ENCODE data around the gene MASP1.

MASP1 gene

DNA sequence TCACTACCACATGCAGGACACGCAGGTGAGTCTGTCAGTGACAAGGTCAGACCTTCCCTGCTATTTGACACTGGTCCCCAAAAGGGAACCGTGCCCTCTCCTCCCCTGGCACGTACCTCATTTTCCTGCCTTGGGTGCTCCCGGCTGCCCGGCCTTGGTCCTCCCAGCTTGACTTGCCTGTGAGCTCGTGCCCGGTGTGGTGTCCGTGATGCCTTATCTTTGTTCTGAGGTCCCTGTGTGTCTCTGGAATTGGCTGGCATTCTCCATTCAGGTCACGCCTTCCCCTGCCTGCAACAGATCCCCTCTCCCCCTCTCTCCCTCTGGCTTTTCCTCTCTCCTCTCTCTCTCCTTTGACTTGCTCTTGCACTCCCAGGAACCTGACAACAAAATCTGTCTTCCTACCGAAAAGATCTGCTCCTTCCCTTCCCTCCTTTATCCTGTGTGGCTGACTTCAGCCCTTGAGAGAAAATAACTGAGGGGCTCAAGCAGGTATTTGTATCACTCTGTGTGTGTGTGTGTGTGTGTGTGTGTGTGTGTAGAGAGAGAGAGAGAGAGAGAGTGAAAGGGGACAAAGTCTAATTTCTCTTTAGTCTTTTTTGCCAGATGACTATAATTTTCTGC is at the start of gene MASP1:
Gene MASP1, minus strand, starts transcription at position 226 of the 621 bp plus-strand sequence. Its CDS starts 105 bp downstream, at position 121.
- DNase-seq: no peak

DNA sequence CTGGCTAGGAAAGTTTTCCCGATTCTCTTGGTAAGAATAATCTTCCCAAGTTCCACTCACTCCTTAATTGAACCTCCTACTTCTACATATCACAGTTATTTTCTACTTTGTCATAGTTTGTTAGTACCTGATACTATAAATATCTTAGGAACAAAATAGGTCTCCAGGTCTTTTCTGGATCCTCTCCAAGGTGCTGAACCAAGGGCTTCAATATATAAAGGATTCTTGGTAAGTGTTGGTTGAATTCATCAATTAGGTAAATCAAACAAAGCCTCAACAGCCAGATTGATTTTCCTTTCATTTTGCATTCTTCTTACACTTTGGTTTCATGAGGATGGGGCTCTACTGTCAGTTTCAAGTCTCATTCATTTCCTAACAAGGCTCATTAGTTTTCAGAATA is 49.0 kb upstream of the MASP1 start:
- no peak for DNase-seq

GRCh38 chr3:187336322-187336721 is 44.8 kb upstream of the MASP1 start:
- no peak for DNase-seq

GRCh38 chr3:187334904-187335303 is 43.4 kb upstream of the MASP1 start:
- DNase-seq: no peak

GRCh38 chr3:187328691-187329090 is 37.2 kb upstream of the MASP1 start:
- DNase-seq: no peak

DNA sequence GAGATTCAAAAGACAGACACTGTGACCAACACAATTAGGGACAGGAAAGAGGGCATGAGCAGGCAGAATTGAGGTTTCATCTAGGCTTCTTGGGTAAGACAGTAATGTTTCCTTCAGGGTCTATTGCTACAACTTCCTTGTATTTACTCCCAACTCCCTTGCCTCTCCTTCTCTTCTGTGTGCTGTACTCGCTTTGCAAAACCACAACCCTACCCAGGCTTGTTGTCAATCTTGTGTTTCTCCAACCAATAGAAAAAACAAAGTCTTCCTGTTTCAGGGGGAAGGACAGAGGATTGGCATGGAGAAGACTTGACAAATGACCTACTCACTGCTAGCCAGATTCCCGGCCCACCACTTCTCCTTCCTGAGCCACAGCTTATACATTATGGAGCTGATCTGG is 36.3 kb upstream of the MASP1 start:
- DNase-seq: no peak

DNA sequence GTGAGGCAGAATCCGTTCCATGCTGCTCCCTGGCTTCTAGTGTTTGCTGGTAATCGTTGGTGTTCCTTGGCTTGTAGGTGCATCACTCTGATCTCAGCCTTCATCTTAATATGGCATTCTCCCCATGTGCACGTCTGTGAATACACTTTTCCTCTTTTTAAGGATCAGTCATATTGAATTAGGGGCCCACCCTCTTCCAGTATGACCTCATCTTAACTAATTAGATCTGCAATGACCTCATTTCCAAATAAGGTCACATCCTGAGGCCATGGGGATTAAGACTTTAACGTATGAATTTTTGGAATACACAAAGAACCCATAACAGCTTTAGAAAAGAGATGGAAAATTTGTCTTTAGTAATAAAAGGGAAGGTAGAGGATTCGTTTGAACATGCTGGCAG is 34.1 kb upstream of the MASP1 start:
- no peak for DNase-seq

DNA sequence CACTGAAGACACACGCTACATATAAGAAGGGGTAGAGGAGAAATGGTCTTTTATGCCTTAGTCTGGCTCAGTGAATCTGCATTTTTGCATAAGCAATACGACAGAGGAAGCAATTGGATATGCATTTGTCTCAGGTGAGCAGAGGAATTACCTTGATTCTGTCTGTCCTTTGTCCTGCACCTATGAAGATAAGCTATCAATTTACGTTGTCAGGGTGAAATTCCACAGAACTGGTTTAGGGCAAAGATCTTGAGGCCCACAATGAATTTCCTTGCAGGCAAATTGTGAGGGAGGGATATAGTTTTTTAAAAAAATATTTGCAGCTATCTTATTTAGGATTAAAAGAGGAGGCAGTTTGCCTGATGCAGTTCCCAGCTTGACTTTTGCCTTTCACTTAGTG is 31.6 kb upstream of the MASP1 start:
- no peak for DNase-seq

GRCh38 chr3:187322291-187322690 is 30.8 kb upstream of the MASP1 start:
- no peak for DNase-seq

DNA sequence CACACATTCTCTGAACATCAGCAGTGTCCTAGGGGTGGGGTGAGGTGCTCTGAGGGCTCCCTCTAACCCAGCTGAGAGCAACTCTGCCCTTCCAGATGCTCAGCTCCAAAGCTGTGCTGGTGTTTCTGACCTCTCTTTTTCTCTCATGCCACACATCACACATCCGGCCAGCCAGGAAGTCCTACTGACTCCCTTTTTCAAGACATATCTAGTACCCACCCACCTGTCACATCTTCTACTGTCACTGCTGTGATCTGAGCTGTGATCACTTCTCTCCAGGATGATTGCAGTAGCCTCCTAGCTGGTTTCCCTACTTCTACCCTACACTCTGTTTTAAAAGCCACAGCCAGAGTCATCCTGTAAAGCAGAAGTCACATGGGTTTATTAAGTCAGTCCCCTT is 30.2 kb upstream of the MASP1 start:
- DNase-seq: no peak

DNA sequence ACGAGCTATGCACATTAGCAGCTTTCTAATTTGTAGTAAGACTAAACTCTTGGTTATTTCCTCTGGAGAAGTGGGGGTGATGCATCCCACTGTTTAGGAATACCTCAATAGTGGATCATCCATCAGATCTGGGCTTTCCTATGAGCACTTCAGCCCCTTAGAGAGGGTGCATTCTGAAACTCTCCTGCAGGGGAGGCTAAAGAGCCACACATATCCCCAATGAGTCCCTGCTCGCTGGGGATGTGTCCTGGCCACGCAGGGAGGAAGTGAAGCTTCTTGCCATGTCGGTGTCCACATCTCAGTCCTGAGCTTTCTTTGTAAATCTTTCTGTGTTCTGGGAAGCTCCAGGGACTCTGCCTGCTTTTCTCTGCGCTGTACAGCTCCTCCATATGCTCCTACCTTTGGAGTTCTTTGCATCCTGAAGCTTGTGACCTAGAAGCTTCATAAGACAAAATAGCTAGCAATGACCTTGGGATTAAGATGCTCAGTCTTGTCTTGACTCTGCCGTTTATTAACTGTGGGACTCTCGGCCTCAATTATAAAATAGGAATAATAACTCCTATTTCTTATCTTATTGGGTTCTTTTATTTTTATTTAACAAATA is 28.3 kb upstream of the MASP1 start:
- peak; percentile 18 for DNase-seq

DNA sequence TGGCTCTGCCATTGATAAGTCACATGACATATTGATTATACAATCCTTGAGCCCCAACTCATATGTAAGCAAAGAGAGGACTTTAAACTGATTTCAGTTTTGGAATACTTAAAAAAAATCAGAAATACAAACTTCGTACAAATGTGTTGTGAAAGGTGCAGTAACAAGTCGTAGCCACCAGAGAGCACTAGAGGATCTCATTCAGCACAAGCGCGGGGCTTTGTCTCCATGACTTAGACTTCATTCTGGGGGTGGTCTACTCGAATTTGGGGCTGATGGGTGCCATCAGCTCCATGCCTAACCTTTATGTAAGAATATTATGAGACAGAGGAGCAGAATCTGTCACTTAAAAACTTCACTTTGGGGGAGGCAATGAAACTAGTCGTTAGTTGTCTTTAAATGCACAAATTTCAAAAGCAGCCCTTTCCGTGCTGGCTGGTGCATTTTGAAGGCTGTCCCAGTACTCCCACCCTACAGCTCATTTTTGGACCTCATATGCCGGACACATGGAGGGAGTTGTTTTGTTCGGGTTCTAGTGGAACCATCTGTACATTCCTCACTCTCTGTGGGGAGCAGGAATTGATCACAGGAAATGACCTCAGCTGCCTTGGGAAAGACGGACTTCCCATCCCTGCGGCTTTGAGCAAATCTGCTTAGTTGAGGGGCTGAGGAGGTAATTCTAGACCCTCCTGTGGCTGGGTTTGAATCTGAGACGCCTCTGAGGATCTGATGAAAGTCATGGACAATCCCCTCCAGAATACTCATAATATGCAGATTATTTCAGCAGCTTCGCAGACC is 27.5 kb upstream of the MASP1 start:
- DNase-seq: peak; percentile 64

GRCh38 chr3:187315872-187316271 is 24.3 kb upstream of the MASP1 start:
- DNase-seq: no peak

DNA sequence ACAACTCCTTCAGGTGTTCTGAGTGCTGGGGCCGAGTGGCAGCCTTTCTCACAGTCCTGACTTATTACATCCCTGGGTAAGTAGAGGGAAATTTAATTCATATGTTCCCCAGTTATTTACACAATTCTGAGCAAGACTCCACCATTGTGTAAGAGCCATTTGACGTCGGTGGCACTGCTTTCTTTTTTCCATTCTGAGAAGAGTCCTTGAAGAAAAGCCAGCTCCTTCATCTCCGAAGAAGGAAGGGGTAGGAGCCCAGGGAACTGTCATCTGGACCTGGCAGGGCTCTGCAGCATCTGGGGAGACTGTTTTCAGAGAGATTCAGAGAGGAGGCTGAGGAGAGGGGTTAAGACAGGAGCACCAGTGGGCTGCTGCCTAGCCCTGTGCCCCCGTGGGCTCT is 22.6 kb upstream of the MASP1 start:
- DNase-seq: no peak

GRCh38 chr3:187310954-187311470 is 19.5 kb upstream of the MASP1 start:
- no peak for DNase-seq

GRCh38 chr3:187310226-187310625 is 18.7 kb upstream of the MASP1 start:
- DNase-seq: no peak

GRCh38 chr3:187305881-187306280 is 14.3 kb upstream of the MASP1 start:
- DNase-seq: no peak

GRCh38 chr3:187299611-187300010 is 8.1 kb upstream of the MASP1 start:
- DNase-seq: no peak

GRCh38 chr3:187296911-187297310 is 5.4 kb upstream of the MASP1 start:
- DNase-seq: no peak

- DNase-seq: no peak
These were observed 4.5 kb upstream of the MASP1 start for GRCh38 chr3:187296058-187296457.

DNA sequence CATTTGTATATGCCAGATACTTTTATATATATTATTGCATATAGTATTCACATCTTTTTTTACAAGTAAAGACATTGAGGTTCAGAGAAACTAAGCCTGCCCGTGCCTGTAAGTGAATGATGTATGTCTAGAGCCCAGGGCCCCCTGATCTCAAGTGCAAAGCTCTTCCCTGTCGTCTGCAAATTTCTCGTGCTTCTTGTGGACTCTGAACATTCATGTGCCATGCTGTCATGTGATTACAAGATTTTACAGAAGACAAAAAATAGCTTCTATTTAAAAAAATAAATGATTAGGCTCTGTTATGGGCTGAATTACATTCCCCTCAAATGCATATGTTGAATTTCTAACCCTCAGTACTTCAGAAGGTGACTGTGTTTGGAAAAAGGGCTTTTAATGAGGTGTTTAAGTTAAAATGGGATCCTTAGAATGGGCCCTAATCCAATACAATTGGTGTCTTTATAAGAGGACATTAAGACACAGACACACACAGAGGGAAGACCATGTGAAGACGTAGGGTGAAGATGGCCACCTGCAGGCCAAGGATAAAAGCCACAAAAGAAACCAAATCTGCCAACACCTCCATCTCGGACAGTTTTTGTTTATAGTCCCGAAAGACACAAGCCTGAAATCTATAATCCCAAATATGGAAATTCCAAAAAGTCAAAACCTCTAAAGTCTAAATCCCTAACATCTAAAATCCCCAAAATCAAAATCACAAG is 3.9 kb upstream of the MASP1 start:
- DNase-seq: no peak

DNA sequence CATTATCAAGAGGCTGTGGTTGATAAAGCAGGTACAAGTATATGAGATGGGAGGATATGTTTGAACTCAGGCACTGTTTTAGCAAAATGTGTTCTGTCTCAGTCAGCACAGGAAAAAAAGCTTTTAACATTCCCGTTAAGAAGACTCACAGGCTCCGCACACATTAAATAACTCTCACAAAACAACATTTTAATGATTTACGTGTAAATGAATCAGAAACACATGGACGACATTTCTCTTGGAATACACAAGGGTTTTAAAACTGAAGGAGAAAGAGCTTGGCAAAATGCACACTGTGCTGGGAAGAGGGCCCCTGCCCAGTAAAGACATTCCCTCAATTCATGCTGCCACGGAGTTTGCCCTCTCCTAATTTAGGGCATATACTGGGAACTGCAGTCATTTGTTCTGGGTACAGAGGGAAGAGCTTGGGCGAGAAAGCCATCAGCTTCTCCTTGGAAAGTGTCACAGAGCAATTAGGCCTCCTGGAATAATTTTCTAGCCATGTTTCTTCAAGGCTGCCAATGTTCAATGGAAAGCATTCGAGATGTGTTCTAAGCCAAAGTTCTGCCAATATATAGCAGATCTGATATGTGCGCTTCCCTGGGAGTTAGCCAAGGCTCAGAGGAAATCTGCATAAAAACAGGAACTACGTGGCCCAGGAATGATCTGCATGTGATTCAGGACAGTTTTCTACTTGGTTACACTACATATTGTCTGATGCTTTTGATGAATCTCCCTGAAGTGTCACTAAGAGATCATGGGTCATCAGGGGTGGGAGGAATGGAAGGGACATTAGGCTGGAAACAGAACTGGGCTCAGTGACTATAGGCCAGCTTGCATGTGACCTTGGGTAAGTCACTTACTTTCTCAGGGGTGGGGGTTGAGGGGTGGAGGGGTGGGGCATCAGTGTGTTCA is 2.2 kb upstream of the MASP1 start:
- no peak for DNase-seq
